Ishikawa (cell line): ENCODE results near the gene LCE2B.

Source experiments
- TAF1 ChIP-seq: IDR thresholded peaks from 2 replicates; pipeline ENCODE4 v1.6.1; 2012; ENCODE audit warnings: low read depth, mild to moderate bottlenecking
- ZBTB7A ChIP-seq: IDR thresholded peaks from 2 replicates; pipeline ENCODE4 v1.6.1; 2012; ENCODE audit warnings: low read depth

DNA sequence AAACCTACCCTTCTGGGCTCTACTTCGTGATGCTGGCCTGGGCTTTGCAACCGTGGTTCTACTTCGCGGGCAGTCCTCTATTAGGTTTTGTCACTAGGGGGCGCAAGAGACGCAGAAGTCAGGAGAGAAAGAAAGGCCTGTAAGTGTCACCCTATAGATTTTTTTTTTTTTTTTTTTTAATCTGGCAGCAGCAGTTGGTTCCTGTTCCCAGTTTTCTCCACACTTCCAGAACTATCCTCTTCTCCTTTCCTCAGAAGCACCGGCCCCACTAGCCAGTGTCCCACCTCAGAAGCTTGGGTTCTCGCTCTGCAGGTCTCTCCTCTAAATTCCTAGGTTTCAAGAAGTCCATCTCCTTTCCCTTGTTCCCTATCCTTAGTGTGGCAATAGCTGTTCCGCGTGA is 31.8 kb upstream of the LCE2B start:
- TF ChIP-seq ZBTB7A: no peak
- TF ChIP-seq TAF1: no peak
